HPDE6-E6E7 (cell line): Measurements from ENCODE around the gene TXK.
A peak's percentile ranks its signal among the peaks of the same experiment; 100 is the strongest.

ENCODE experiments used
- DNase-seq: peaks from one replicate; pipeline ENCODE4 v3.0.0; 2011; ENCODE audit warnings: missing footprints; ENCODE audit errors: extremely low spot score

Gene TXK

DNA sequence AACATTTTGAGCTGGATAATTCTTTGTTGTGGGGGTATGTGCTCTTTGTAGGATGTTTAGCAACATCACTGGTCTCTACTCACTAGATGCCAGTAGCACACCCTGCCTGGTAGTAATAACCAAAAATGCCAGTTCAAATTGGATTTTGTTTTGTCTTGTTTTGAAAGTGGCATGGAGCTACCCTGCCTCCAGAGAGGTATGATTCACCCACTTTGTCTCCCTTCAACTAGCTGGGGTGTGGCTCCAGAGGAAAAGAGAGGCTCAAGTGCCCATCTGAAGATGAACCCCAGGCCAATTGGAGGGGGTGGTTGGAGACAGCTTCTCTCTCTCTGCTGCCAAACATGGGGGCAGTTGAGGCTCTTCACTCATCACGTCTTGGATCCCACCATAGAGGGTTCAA lies 83.0 kb downstream of the TXK start:
- DNase-seq = peak; percentile 14

DNA sequence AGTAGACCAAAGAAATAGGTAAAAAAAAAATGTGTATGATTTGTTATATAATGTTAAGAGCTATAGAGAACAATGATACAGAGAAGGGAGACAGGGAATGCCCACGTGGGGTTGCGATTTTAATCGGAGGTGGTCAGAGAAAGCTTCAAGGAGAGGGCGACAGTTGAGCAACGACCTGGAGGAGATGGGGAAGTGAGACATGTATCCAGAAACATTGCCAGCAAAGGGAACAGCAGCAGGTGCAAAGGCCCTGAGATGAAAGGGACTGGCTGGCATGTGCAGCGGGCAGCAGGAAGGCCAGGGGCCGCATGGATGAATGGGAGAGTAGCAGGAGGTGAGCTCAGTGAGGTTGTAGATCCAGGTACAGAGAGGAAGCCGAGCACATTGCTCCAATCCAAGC lies 84.6 kb downstream of the TXK start:
- no peak for DNase-seq

DNA sequence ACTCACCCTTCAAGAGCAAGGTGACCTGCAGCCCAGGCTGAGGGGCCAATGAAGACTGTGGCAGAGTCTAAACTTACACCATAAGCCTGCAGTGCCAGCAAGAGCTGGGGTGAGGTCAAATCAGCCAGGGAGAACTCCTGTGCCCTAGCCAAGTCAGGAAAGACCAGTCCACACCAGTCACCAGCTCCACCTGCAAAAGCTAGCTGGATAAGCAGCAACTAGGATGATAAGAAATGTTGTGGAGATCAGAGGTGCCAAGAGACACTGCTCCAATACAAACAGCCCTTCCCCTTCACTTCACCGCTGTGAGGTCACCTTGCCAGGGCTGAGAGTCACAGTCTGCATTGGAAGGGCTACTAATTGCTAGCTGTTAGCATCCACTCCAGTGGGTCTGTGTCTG lies 86.2 kb downstream of the TXK start:
- DNase-seq = no peak

DNA sequence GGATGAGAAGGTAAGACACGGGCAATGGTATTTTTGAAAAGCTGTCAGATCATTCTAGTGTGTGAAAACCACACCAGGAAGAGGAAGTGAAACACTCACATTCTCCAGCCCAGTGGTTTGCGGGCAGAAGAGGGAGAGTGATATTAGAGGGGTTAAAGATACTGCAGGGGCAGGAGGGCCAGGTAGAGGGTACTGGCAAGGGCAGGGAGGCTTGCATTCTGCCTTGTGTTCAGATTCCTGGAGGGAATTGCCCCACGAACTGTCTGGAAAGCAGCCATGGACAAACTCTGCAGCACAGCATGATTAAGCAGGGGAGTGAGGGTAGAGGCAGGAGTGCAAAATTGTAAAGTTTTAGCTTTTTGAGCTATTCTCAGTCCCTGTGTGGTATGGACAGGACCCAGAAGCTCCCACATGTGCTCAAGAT lies 86.6 kb downstream of the TXK start:
- DNase-seq = no peak

DNA sequence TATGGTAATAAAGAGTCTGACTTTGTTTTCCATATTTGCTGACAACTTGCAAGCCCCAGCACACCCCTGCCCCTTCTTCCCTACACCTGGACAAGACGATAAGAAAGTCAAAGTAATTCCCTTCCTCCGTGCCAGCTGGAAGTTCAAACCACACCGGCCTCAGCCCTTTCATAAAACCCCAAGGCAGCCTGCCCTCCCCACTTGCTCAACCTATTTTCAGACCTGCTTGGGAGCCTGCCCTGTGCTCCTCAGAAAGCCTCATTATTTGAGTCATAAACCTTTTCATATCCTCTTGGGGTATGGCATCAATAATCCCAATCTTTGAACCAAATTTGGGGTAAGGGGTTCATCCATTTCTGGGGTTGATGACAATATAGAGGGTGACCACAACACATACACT lies 88.0 kb downstream of the TXK start:
- no peak for DNase-seq

DNA sequence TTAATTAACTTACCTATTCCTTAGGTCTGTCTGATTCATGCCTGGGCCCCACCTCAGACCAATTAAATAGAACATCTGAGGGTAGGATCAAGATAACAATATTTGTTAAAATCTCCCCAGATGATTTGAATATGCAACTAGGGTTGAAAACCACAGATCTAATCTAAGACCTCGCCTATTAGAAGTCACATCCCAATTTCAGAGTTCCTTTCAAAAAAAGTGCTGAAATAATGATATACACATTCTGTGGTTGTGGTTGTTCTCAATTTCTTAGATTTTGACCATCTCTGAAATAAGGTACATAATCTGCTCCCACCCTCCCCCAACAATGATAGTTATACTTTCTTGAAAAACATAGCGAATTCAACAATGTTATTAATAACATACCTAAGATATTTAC lies 89.8 kb downstream of the TXK start:
- DNase-seq = no peak

DNA sequence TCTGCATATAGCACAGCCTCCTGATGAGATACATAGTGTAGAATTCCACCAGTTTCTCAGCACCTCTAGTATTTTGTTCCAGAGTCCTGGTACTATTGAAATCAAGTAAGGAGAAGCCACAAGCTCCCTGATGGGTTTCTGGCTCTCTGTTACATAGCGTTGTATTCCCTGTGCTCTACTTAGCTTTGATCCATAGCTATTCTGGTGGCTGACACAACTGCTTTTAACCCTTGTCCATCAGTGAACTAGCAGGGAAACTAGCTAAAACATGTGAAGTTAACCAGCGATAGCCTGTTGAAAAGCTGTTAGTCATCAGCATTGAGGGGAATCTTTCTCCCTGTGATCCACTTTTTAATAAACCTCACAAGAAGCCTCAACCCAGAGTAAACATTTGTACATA lies 90.5 kb downstream of the TXK start:
- no peak for DNase-seq

DNA sequence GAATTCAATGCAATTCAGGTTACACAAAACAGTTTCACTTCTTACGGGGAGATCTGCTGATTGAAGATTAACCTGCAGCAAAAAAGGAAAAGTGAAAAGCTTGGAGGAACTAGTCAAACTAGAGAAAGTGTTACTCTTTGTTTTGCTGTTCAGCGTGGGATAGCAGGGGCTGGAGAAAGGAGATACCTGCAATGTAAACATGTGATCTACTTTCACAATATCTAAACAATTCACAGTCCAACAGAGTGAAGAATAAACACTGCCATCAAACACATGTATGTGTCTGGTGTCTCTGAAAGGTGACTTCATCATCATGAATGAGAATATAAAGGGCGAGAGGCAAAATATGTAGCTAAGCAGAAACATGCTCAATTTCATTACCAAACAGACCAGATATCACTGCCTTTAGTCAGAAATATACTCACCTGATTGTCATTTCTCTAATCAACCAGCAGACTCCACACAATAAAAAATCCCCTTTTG lies 91.0 kb downstream of the TXK start:
- no peak for DNase-seq

DNA sequence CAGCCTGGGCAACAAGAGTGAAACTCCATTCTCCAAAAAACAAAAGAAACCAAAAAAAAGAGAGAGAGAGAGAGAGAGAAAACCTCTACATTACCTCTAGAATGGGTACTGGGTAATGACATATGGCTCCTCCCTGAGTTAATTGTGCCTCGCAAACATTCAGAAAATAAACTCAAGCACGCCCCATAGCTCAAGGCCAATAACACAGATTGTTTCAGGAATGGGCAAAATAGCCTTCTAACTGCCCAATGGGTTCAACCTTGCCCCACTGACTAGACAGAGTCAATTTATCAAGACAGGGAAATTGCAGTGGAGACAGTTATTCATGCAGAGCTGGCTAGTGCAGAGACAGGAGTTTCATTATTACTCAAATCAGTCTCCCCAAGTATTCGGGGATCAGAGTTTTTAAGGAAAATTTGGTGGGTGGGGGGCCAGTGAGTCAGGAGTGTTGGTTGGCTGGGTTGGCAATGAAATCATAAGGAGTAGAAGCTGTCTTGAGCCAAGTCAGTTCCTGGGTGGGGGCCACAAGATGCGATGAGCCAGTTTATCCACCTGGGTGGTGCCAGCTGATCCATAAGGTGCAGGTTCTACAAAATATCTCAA lies 92.4 kb downstream of the TXK start:
- DNase-seq = no peak

DNA sequence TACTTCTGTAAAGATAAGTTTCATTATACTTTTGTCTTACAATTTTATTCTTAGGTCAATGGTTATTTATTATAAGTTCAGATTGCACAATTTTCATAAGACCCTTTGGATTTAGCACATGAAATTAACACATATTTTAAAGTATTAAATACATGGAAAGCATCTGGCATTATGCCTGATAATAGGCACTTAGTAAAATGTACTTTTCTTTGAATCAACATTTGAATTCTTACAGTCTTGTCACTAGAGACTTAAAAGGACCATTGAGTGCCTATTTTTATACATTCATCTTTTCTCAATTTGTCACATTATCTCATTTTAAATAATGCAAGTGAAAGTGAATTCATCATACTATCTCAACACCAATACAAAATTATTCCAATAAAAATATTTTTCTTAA lies 94.5 kb downstream of the TXK start:
- no peak for DNase-seq

DNA sequence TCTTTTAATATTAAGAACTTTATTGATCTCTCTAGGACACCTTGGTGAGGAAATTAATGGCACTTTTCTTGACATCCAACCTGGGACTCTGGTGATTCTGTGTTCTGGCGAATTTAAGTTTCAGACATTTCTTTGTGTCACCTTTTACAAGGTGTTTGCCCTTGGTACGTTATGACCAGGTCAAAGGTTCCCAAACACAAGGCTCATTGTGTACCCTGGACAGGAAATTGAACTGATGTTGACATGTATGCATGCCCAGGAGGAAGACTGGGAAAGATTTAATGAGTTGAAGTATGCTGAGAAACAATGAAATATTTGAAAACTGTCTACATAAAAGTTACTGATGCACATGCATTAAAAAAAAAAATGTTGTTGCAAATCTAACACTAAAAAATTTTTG lies 95.4 kb downstream of the TXK start:
- DNase-seq = no peak

DNA sequence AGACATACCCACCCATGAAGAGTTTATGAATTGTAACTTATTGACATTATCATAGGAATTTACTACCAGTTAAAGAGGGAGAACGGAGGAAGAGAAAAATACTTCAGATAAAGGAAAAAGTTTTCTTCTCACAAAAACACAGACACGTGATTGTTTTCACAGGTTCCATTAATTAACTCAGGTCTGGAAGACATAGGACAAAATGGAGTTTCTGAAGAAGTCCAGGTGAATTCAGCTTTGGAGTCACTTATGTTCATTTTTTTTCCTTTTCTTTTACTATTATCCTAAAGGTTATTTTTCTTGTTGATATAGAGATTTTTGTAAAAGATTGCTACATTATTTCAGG lies 97.0 kb downstream of the TXK start:
- DNase-seq = no peak

DNA sequence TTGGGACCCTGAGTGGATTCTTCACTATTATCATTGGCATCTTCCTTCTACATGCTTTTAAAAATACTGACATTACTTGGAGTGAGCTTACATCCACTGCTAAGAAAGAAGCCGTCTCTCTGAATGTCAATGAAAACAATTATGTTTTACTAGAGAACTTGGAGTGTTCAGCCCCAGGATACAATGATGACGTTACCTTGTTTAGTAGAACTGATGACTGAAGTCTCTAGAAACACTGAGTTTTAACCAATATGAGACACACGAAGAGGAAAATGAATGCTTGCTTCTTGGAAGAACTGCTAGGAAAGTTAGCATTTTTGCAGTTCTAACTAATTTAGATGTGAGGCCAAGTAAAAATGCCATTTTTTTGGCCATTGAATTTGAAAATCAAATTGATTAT lies 98.1 kb downstream of the TXK start:
- no peak for DNase-seq

DNA sequence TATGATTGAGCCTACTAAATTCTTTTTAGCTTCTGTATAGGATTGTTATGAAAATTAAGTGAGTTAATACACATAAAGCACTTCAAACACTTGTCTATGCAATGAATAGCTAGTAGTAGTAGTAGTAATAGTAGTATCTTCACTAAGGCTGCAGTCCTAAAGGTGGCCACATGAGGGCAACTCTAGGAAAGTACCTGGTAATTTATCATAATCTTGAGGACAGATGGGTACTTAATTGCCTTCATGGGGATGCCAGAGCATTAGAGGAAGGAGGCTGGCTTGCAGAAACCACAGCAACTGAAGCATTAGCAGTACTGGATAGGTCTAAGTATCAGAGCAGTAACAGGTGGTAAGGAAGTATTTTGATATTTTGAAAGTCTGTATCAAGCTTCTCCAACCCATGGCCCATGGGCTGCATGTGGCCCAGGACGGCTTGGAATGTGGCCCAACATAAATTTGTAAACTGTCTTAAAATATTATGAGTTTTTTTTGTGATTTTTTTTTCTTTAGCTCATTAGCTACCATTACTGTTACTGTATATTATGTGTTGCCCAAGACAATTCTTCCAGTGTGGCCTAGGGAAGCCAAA lies 100.1 kb downstream of the TXK start:
- no peak for DNase-seq

DNA sequence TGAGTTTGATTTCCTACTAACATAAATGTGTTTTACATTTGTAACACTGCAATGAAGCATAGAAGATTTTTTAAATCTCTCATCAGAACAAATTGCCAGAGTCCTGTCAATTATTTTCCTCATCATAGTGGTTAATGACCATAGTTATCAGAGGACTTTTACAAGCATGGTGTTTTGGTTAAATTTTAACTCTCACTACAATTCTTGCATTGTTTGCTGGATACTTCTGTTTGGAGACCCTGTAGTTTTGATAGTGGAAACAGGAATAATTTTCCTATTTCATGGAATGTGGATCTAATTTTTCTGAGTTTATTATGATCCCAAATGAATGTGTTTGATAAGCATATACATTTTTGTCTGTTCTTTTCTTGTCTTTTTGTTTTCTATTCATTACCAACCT lies 100.6 kb downstream of the TXK start:
- DNase-seq = no peak

DNA sequence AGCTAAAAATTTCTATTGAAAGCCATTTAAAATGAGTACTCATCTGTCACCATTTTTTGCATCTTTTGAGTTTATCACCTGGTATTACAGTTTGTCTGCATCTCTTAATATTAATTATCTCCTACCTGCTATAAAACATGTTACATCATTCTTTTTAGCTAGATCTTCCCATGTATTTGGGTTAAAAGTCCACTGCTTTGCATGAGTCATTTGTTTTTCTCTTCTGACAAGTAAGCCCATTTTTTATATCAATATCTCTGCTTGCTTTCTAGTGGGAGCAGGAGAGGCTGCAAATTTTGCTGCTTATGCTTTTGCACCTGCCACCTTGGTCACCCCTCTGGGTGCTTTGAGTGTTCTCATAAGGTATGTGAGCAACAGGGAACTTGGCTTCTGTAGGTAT lies 101.3 kb downstream of the TXK start:
- DNase-seq = no peak

DNA sequence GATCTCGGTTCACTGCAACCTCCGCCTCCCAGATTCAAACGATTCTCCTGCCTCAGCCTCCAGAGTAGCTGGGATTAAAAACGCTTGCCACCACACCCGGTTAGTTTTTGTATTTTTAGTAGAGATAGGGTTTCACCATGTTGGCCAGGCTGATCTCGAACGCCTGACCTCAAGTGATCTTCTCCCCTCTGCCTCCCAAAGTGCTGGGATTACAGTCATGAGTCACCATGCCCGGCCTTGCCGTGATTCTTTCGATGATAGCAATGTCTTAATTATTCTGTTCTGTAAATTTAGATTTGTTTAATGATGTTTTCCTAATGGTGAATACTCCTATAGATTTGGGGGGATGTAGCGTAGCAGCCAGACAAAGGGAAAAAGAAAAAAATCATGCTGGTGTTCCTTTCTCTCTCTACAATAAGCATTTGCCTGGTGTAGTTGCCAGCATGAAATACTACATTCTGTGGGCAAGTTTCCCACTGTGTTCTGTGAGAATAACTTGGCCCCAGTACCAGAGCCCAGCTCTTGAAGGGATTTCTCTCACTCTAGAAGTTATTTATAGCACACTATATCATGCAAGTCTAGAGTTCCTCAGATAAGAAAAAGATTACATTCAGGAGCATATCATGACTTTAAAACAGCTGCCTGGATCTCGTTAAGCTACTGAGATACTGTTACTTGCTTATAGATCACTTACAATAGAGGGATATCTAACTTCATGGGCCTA lies 102.1 kb downstream of the TXK start:
- no peak for DNase-seq

DNA sequence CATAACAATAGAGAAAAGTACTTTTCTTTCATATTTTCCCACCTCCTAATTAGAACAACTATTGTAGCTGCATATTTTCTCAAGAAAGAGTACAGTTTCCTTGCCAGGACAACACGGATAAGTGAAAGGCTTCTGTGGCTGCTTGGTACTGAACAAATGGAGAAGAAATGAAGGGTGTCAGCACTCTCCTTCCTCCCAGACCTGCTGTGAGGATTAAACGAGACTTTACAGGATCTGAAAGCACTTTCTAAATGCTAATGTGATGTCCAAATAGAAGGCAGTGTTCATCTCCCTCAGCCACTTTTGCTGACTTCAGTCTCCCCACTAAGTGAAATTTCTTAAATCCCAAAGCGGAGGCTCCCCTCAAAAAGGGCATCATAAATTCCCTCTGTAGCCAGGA lies 103.6 kb downstream of the TXK start:
- no peak for DNase-seq

DNA sequence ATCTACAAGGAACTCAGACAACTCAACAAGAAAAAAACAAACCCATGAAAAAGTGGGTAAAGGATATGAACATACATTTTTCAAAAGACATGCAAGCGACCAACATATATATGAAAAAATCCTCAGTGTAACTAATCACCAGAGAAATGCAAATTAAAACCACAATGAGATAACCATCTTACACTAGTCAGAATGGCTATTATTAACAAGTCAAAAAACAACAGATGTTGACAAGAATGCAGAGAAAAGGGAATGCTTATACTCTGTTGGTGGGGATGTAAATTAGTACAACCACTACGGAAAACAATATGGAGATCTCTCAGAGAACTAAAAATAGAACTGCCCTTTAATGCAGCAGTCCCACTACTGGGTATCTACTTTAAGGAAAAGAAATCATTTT lies 105.4 kb downstream of the TXK start:
- no peak for DNase-seq

DNA sequence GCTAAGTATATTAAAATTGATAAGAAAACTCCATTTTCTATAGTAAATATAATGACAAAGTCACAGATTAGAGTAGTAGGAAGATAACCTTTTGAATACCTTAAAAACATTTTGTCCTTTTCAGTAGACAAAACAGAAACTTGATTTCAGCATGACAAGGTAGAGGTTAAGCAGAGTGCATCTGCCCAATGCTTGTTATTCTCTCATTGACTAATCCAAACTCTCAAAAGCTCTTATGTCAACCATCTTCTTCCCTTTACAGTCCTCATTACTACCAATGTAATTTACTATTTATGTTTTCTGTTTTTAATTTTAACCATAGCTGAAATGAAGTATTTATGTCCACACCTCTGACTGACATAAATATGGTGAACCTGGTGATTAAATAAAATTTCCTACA lies 106.4 kb downstream of the TXK start:
- DNase-seq = no peak

DNA sequence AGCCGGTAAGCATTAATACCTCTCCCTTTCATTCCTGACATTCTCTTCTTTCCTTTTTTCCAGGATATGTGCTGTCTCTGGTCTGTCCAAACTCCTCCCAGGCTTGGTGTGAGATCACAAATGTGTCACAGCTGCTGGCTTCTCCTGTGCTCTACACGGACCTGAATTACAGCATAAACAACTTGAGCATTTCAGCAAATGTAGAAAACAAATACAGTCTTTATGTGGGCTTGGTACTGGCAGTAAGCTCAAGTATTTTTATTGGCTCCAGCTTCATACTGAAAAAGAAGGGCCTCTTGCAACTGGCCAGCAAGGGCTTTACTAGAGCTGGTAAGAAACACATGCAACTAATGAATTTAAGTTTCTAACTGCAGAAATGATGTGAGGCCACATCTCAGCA lies 109.0 kb downstream of the TXK start:
- DNase-seq = no peak

DNA sequence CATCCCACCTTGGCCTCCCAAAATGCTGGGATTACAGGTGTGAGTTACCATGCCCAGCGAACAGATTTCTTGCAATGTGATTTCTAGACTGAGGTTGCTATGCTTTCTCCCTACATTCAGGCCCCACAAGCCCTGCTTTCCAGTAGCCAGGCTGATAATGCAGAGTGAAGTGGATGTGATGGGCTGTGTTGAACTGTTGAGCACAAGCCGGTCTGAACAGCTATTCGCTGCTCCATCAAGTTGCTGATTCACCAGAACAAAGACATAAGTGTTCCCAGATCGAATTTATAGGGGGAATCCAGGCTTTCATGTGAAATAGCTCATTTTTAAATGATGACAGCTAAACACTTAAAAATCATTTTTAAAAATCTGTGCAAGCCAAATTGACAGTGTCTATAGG lies 109.5 kb downstream of the TXK start:
- DNase-seq = no peak

DNA sequence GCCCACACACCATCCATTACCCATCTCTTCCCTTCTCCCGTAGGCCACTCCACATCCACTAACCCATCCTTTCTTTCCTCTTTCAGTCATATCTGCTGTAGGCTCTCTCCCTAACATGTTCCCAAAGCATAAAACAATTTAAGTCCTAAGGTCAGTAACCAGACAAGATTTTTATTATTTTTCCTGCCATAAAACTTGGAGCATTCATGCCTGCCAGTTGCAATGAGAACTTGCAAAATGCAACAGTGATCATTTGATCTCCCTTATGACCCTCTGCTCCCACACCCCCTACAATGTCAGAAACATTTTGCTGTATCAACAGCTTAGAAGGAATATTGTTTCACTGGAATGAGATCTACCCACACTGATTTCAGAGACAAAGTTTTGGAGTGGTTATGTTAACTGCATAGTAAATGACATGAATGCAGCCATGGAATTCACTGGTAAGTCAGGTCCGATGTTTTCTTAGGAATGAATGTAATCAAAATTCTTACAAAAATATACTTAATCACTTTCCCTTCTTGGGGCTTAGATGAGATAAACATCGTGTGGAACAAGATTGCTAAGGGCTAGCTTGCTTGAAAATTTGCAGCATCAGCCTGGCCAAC lies 111.8 kb downstream of the TXK start:
- DNase-seq = no peak
